ENCODE measurements around the gene PTPN11.
"Not testable (repeated sequence)": the region's sequence is repeated elsewhere in the genome, so short reads cannot be mapped to it uniquely, and the experiment has no call there.

PTPN11 gene

DNA sequence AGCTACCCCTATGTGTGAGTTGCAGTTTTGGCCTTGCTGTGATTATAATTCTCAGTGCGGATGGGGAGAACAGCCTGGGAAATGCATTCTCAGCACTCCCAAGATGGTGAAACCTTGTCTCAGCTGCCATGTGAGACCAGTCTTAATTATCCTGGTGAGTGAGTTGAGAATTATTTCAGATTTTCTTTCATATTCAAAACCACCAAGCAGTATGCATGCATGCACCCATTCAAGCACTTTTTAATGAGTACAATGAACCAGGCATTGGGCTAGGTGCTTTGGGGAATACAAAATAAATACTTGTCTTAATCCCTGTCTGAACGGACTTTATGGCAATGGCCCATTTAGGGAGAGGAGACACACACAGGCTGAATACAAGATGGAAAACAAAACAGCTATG, 94.7 kb downstream of the PTPN11 start:
- no peak for DNase-seq (ENCODE audit: low read depth in 1 of 2, low spot score in 1 of 2)

- no peak for DNase-seq (ENCODE audit: low read depth in 1 of 2, low spot score in 1 of 2)
These were observed 95.7 kb downstream of the PTPN11 start for GRCh38 chr12:112514456-112514855.

GRCh38 chr12:112514926-112515642, 96.3 kb downstream of the PTPN11 start:
- DNase-seq (ENCODE audit: low read depth in 1 of 2, low spot score in 1 of 2): no peak

DNA sequence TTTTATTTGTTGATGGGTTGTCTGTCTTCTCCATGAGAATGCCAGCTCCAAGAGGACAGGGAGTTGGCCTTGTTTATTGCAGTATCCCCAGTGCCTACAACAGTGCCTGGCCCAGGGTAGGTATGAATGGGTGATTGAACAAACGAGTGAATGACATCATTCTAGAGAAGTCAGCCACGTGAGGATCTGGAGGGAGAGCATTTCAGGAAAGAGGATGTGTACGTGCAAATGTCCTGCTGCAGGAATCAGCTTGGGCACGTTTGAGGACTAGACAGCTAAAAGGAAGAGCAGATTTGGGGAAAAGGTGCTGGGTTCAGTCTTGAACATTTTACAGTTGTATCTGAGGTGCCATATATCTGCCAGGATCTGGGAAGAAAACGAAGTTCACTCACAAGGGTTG, 97.1 kb downstream of the PTPN11 start:
- no peak for DNase-seq (ENCODE audit: low read depth in 1 of 2, low spot score in 1 of 2)

DNA sequence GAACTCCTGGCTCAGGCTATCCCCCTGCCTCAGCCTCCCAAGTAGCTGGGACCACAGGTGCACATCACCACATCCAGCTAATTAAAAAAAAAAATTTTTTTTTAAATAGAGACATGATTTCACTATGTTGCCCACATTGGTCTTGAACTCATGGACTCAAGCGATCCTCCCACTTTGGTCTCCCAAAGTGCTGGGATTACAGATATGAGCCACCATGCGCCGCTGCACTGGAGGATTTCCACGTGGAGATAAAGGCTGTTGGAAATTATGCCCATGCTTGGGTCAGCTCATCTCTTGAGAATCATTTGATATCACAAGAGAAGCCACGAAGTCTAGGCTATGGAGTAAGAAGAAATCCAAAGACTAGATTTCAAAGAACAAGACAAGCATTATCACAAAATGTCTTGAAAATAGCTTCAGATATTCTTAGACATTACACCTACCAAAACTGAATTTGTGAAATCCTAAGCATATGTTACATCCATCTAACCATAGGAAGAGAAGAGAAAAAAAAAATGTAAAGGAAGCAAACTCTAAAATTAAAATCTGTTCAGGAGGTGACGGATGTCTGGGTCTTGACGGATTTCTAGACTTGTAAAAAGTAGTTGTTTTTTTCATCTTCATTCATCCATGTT, 99.1 kb downstream of the PTPN11 start:
- DNase-seq (ENCODE audit: low read depth in 1 of 2, low spot score in 1 of 2): no peak

- DNase-seq (ENCODE audit: low read depth in 1 of 2, low spot score in 1 of 2): no peak
These were observed 99.6 kb downstream of the PTPN11 start for GRCh38 chr12:112518365-112518735.

GRCh38 chr12:112519841-112520340, 101.1 kb downstream of the PTPN11 start:
- DNase-seq (ENCODE audit: low read depth in 1 of 2, low spot score in 1 of 2): not testable (repeated sequence)

DNA sequence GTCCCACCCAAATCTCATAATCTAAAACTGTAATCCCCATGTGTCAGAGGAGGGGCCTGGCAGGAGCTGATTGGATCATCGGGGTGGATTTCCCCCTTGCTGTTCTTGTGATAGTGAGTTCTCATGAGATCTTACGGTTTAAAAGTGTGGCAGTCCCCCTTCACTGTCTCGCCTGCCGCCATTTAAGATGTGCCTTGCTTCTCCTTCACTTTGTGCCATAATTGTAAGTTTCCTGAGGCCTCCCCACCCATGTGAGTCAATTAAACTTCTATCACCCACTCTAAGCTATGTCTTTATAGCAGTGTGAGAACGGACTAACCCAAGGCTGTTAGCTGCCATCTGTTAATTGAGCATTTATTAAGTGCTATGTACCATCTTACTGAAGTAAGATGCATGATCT, 105.1 kb downstream of the PTPN11 start:
- no peak for DNase-seq (ENCODE audit: low read depth in 1 of 2, low spot score in 1 of 2)

DNA sequence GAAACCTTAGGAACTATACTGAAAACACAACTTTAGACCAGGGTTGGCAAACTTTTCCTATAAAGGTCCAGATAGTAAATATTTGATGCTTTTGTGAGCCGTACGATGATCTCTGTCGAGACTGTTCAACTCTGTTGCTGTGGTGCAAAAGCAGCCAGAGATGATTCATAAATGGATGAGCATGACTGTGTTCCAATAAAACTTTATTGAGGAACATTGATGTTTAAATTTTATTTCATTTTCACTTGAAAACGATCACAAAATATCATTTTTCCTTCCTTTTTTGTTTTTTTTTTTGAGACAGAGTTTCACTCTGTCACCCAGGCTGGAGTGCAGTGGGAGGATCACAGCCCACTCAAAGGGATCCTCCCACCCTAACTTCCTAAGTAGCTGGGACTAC, 105.5 kb downstream of the PTPN11 start:
- no peak for DNase-seq (ENCODE audit: low read depth in 1 of 2, low spot score in 1 of 2)

GRCh38 chr12:112524676-112525425, 106.1 kb downstream of the PTPN11 start:
- DNase-seq (ENCODE audit: low read depth in 1 of 2, low spot score in 1 of 2): no peak

DNA sequence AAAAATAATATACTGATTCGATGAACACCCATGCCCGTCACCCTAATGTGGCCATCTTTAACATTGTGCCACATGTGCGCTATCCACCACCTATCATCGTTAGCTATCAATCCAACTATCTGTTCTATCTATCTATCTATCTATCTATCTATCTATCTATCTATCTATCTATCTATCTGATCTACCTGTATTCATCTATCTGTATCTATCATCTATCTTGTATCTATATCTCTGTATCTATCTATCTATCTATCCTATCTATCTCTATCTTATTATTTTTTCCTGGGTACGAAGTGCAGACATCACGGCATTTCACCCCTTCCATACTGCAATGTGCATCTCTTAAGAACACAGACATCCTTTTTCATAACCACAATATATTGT, 106.7 kb downstream of the PTPN11 start:
- DNase-seq (ENCODE audit: low read depth in 1 of 2, low spot score in 1 of 2): no peak

DNA sequence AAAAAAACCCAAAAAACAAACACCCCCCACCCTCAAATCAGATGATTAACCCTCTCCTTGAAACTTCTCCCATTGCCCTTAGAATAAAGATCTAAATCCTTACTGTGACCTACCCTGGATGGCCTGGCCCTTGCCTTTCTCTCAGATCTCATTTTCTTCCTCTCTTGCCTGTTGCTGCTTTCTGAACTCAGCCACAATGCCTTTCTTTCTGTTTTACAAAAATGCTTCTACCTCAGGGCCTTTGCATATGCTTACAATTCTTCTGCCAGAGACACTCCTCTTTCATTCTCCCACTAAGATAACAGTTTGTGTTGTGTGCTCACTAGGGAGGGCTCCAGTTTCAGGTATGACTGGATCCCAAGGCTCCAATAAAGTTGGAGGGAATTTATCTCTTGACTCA, 108.3 kb downstream of the PTPN11 start:
- no peak for DNase-seq (ENCODE audit: low read depth in 1 of 2, low spot score in 1 of 2)

DNA sequence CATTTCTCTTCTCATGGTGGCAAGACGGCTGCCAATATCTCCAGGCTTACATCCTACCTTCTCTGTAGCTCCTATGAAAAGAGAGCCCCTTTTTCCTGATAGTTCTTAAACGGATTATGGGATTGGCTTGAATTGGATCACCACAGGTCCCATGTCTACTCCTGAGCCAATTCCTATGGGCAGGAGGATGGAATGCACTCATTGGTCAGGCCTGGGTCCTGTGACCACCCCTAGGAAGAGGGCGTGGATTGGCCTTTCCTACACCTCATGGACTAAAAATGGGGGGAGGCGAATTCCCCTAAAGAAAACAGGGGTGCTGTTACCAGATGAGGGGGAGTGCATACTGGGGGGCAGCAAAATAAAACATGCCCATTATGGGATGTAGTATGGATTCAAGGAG, 108.8 kb downstream of the PTPN11 start:
- no peak for DNase-seq (ENCODE audit: low read depth in 1 of 2, low spot score in 1 of 2)

DNA sequence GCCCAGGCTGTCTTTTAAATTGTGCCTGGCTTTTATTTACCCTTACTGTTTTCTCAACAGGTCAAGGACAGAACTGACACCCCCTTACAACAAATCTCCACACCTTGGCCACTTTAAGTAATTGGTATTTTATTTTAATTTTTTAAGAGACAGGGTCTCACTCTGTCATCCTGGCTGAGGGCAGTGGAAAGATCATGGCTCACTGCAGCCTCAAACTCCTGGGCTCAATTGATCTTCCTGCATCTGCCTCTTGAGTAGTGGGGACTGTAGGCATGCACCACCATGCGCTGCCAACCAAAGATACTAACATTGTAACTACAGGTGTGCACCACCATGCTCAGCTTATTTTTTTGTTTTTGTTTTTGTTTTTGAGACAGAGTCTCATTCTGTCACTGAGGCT, 109.8 kb downstream of the PTPN11 start:
- DNase-seq (ENCODE audit: low read depth in 1 of 2, low spot score in 1 of 2): no peak

DNA sequence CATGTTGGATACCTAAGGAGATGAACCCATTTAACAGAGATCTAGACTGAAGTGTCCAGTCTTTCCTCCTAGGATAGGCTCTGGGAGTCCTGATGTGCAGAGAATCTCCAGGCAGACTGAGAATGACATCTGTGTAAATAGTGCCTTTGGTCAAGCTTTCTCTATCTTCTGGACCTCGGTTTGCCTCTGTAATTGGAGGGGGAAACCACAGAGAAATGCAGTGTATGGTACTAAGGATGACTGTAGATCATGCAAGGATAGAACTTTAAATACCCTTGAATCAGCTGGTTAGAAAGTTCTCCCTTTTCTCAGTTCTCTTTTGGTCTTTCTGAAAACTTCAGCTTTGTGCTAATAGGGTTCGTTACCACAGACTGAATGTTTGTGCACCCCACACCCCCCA, 112.2 kb downstream of the PTPN11 start:
- DNase-seq (ENCODE audit: low read depth in 1 of 2, low spot score in 1 of 2): no peak

DNA sequence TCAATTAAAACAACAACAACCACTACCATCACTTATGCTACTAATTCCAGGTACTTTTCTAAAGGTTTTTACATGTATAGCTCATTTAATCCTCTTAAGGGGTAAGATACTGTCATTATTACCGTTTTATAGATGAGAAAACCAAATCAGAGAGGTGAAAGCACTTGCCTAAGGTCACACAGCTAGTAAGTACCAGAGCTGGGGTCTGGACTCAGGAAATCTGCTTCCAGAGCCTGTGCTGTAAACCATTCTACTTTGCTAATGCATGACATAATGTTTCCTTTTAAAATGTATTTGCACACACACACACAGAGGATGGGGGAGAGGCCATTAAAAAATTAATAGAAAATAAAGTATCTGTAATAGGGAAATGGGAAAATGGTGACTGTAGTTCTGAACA, 113.4 kb downstream of the PTPN11 start:
- DNase-seq (ENCODE audit: low read depth in 1 of 2, low spot score in 1 of 2): no peak

DNA sequence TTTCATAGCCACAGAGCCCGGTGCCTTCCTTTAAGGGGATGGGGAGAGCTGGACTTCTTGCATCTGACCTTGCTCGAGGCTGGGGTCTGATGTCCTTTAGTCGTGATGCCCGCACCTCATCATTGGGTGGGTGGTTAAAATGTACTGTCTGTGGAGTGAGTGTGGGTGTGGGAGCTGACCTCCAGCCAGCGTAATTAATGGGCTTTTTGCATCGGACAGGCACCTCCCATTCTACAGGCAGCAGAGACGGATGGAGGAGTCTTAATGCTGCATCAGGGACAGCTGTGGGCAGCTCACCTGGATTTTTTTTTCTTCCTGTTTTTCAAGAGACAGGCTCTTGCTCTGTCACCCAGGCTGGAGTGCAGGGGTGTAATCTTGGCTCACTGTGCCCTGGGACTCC, 114.8 kb downstream of the PTPN11 start:
- no peak for DNase-seq (ENCODE audit: low read depth in 1 of 2, low spot score in 1 of 2)

DNA sequence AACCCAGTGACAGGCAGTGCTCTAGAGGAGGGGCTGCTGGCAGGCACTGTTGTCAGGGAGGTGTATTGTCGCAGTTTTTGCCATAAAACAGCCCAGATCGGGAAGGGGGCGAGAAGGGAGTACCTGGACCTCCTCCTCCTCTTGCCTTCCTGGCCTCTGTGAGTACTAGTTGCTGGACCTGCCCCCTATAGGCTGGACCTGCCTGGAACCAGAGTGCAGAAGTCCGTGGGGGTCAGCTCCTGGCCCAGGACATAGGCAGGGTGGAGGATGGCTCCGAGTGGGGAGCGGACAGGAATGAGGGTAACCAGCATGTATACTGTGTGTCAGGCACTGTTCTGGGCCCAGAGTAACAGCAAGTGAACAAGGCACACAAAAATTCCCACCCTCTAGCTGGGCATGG, 116.3 kb downstream of the PTPN11 start:
- DNase-seq (ENCODE audit: low read depth in 1 of 2, low spot score in 1 of 2): no peak

- no peak for DNase-seq (ENCODE audit: low read depth in 1 of 2, low spot score in 1 of 2)
These were observed 117.1 kb downstream of the PTPN11 start for GRCh38 chr12:112535637-112536366.

- DNase-seq (ENCODE audit: low read depth in 1 of 2, low spot score in 1 of 2): no peak
These were observed 117.6 kb downstream of the PTPN11 start for GRCh38 chr12:112536367-112536730.

DNA sequence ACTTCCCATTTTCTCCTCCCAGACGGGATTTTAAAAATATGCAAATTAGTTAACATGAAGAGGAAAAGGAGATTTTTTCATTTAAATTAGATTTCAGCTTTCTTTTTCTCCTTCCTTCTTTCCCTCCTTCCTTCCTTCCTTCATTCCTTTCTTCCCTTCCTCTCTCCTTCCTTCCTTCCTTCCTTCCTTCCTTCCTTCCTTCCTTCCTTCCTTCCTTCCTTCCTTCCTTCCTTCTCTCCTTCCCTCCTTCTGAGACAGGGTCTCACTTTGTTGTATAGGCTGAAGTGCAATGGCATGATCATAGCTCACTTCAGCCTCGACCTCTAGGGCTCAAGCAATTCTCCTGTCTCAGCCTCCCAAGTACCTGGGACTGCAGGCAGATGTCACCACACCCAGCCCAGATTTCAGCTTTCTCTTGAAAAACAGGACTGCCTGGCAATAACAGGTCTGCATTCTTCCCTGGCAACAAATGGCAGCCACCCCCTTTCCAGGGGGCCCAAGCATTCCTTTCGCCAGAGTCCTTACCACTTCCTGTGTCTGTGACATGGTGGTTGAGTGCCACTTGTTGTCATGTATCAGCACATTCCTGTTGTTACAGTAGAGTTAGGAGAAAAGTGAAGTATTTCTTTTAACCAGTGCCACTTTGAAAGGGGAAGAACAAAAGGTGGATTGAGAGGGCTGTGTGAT, 119.1 kb downstream of the PTPN11 start:
- DNase-seq (ENCODE audit: low read depth in 1 of 2, low spot score in 1 of 2): no peak

All from activated CD4-positive, alpha-beta T cell treated with anti-CD3 and anti-CD28 coated beads, Interleukin-2, amount 50 U/mL, for 24 hours (primary cell).